BLaER1 (cell line): ENCODE measurements around the gene OR6K2.

ENCODE experiments used
- H3K27ac ChIP-seq: shearing (Covaris generic); formaldehyde crosslinking; 2 replicates; pipeline ENCODE4 v1.8.1; 2022
- H3K27me3 ChIP-seq: shearing (Covaris generic); formaldehyde crosslinking; 2 replicates; pipeline ENCODE4 v1.8.1; 2022
- H3K36me3 ChIP-seq: shearing (Covaris generic); formaldehyde crosslinking; 2 replicates; pipeline ENCODE4 v1.8.1; 2022
- H3K4me1 ChIP-seq: shearing (Covaris generic); formaldehyde crosslinking; 2 replicates; pipeline ENCODE4 v1.8.1; 2022
- H3K4me2 ChIP-seq: shearing (Covaris generic); formaldehyde crosslinking; 2 replicates; pipeline ENCODE4 v1.8.1; 2022
- H3K4me3 ChIP-seq: shearing (Covaris generic); formaldehyde crosslinking; 2 replicates; pipeline ENCODE4 v1.8.1; 2022
- H3K9ac ChIP-seq: shearing (Covaris generic); formaldehyde crosslinking; 2 replicates; pipeline ENCODE4 v1.8.1; 2022
- H3K9me3 ChIP-seq: shearing (Covaris generic); formaldehyde crosslinking; 2 replicates; pipeline ENCODE4 v1.8.1; 2022
- H4K20me1 ChIP-seq: shearing (Covaris generic); formaldehyde crosslinking; 2 replicates; pipeline ENCODE4 v1.8.1; 2022
- Cebpa-rat ChIP-seq: shearing (Covaris generic); IDR thresholded peaks from 2 replicates; pipeline ENCODE4 v1.8.1; 2022

OR6K2 gene

GRCh38 chr1:158652721-158653334, 47.6 kb downstream of the OR6K2 start:
- no peak for TF ChIP-seq Cebpa-rat
- no peaks in the 10 kb centered on the region for H4K20me1 ChIP-seq
- H3K4me2 ChIP-seq = peak overlapping the region; percentile 67

More at GRCh38 chr1:158652721-158653334, 47.6 kb downstream of the OR6K2 start:
- Histone ChIP-seq H3K27ac (peak overlapping the region; percentile 78), H3K4me3 (no peak overlapping the region), H3K9me3 (no peaks in the 10 kb centered on the region), H3K36me3 (no peaks in the 10 kb centered on the region), H3K27me3 (no peaks in the 10 kb centered on the region), H3K4me1 (peaks cover 45% of the 10 kb centered on the region), H3K9ac (no peak overlapping the region)
